Loucy (cell line): Measurements from ENCODE around the gene GABBR2.

Experiments
- EZH2phosphoT487 ChIP-seq: fragments of 200-600 bp; IDR thresholded peaks from 2 replicates; pipeline ENCODE4 v1.6.1; 2018; ENCODE audit warnings: antibody characterized with exemption, mild to moderate bottlenecking, moderate library complexity, borderline replicate concordance
- TF ChIP-seq, protein P1 (sequence below): fragments of 200-600 bp; sonication (generic); conservative IDR thresholded peaks from 2 replicates; pipeline ENCODE4 v1.5.1; 2014; ENCODE audit warnings: mild to moderate bottlenecking, antibody characterized with exemption, low read length

DNA sequence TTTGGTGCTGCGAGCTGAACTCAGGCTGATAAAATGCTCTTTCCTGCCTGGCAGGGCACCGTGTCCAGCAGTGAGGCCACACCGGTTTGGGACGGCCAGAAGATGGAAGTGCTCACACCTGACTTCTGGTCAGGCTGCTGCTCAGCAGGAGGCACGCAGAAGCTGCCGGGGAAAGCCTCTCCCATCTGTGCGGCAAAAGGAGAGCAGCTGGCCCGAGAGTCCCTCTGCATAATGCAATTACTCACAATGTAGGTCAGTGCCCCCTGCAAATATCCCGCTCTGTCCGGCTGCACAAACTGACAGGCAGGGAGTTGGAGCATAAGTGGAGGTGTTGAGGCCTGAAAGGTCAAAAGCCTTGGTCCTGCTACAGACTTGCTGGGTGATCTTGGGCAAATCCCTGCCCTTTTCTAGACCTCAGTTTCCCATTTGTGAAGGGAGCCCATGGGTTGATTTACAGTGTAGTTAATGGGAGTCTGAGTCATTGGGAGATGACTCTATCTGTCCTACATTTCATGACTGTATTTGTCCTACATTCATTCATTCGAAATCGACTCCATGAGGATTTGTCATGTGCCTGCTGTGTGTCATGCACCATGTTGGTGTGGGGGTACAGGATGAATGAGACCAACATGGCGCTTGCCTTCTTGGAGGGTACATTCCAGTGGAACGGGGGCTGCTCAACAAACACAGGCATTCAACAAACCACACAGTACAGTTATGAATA is 391.4 kb downstream of the GABBR2 start:
- TF ChIP-seq, protein P1, sequence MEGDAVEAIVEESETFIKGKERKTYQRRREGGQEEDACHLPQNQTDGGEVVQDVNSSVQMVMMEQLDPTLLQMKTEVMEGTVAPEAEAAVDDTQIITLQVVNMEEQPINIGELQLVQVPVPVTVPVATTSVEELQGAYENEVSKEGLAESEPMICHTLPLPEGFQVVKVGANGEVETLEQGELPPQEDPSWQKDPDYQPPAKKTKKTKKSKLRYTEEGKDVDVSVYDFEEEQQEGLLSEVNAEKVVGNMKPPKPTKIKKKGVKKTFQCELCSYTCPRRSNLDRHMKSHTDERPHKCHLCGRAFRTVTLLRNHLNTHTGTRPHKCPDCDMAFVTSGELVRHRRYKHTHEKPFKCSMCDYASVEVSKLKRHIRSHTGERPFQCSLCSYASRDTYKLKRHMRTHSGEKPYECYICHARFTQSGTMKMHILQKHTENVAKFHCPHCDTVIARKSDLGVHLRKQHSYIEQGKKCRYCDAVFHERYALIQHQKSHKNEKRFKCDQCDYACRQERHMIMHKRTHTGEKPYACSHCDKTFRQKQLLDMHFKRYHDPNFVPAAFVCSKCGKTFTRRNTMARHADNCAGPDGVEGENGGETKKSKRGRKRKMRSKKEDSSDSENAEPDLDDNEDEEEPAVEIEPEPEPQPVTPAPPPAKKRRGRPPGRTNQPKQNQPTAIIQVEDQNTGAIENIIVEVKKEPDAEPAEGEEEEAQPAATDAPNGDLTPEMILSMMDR = no peak
- no peak for TF ChIP-seq EZH2phosphoT487
